ENCODE data around the gene BICC1. TPM values are rescaled to one million over a fixed set of nuclear protein-coding genes. Genes with fewer than 3 reads are reported as not detected.

Gene BICC1
- total RNA-seq, 2 donors from 2014 or later = 8.3 to 15.7 TPM

DNA sequence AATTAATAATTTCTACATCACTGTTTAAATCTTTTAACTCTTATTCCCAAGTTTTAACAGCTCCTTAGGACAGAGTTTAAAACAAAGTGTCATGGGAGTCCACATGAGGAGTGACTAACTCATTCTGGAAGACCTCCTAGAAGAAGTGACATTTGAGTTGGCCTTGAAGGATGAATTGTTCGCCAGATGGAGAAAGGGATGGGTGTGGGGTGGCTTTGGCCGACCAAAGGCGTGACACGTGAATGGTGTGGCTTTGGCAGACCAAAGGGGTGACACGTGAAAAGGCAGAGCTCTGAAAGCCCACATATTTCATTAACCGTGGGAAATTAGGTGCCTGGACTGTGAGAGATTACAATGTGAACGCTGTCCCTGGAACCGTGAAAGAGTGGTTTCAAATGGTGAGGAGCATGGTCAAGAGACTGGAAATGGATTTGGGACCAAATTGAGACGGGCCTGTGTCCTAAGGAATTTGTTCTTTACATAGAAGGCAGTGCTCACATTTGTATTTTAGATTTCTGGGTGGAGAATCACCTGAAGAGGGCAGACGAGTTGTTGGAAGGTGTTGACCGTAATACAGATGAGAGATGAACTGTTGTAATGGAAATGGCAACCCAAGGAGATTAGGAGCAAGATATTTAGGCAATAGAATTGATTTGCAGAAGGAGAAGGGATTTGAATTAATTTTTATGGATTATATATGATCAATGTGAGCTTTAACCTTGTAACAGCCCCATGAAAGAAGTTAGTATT, 228.1 kb downstream of the BICC1 start:
- no peak overlapping the region for H3K4me3 ChIP-seq
- H3K27me3 ChIP-seq = no peaks in the 10 kb centered on the region
- no peak for DNase-seq (ENCODE audit: low spot score)
- TF ChIP-seq, protein P1, sequence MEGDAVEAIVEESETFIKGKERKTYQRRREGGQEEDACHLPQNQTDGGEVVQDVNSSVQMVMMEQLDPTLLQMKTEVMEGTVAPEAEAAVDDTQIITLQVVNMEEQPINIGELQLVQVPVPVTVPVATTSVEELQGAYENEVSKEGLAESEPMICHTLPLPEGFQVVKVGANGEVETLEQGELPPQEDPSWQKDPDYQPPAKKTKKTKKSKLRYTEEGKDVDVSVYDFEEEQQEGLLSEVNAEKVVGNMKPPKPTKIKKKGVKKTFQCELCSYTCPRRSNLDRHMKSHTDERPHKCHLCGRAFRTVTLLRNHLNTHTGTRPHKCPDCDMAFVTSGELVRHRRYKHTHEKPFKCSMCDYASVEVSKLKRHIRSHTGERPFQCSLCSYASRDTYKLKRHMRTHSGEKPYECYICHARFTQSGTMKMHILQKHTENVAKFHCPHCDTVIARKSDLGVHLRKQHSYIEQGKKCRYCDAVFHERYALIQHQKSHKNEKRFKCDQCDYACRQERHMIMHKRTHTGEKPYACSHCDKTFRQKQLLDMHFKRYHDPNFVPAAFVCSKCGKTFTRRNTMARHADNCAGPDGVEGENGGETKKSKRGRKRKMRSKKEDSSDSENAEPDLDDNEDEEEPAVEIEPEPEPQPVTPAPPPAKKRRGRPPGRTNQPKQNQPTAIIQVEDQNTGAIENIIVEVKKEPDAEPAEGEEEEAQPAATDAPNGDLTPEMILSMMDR (IDR thresholded peaks at IDR 0.05) = no peak
- no peak overlapping the region for H3K27ac ChIP-seq
- H3K4me1 ChIP-seq = peaks cover 0 to under 1% of the 10 kb centered on the region in 2 donors
- no peaks in the 10 kb centered on the region for H3K36me3 ChIP-seq
- no peaks in the 10 kb centered on the region for H3K9me3 ChIP-seq

DNA sequence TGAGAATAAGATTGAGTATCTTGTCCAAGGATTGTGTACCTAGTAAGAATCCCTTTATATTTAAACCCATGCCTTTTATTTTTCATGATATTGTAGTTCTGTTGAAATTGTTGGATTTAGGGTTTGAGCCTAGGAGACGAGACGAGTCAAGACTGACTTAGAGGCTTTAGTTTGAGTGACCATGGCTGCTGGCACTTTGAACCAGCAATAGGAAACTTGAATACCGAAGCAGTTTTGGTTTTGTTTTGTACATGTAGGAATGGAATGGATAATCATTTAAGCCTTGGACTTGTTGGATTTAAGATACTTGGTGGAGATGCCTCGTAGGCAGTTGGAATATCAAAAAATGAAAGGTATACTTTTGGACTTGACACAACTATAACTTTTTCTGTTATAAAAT, 229.0 kb downstream of the BICC1 start:
- H3K36me3 ChIP-seq = no peaks in the 10 kb centered on the region
- no peak overlapping the region for H3K4me3 ChIP-seq
- H3K9me3 ChIP-seq = no peaks in the 10 kb centered on the region
- no peak for DNase-seq (ENCODE audit: low spot score)
- no peaks in the 10 kb centered on the region for H3K27me3 ChIP-seq
- H3K27ac ChIP-seq = no peak overlapping the region
- TF ChIP-seq, protein P1 (IDR thresholded peaks at IDR 0.05) = no peak
- no peaks in the 10 kb centered on the region for H3K4me1 ChIP-seq

DNA sequence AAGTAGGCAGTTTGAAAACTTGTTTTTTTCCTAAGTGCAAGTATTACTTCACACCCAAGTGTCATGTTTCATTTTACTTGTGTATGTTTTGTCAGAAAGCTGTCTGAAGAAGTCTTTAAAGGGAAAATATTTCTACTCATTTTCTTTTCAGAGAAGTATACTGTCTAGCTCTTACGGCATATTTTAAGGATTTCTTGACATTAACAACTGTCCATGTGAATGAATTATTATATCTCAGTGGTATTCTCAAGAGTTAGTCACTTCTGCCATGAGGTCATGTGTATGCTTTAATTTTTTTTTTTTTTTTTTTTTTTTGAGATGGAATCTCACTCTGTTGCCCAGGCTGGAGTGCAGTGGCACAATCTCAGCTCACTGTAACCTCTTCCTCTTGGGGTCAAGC, 229.5 kb downstream of the BICC1 start:
- Histone ChIP-seq H3K4me3 (no peak overlapping the region), H3K27ac (peak overlapping the region in 1 of 2 donors; percentile 26)
- no peak for DNase-seq (ENCODE audit: low spot score)

DNA sequence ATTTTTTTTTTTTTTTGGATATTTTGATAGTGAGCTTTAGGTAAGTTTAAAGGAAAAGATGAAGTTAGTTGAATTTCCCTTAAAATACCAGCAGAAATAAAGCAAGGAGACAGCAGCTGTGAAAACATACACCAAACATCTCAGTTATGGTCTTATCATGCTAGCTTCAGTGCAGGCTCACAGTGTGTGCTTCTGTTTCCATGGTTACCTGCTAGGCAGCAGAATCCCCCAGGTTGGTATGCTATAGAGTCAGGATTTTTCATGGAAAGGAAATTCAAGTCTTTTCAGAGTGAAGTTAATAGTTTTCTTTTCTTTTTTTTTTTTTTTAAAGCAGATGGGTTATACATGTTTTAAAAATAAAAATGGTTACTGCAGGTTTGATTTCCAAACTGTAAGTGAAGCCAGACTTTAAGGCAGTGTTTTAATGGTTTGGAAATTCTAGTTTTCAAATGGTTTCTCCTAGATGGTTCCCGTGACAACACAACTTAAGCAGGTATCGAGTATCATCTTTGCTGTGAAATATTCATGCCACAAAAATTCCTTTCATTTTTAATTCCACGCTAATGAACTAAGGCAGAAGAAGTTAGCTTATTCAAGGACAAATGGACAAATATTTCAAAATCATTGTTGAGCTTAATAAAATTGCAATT, 230.9 kb downstream of the BICC1 start:
- Histone ChIP-seq H3K27ac (no peak overlapping the region), H3K36me3 (no peaks in the 10 kb centered on the region)

More for the DNA sequence above, 229.5 kb downstream of the BICC1 start:
- no peaks in the 10 kb centered on the region for H3K9me3 ChIP-seq
- H3K4me1 ChIP-seq = no peaks in the 10 kb centered on the region
- H3K36me3 ChIP-seq = no peaks in the 10 kb centered on the region
- H3K27me3 ChIP-seq = no peaks in the 10 kb centered on the region
- TF ChIP-seq, protein P1 (IDR thresholded peaks at IDR 0.05) = no peak

DNA sequence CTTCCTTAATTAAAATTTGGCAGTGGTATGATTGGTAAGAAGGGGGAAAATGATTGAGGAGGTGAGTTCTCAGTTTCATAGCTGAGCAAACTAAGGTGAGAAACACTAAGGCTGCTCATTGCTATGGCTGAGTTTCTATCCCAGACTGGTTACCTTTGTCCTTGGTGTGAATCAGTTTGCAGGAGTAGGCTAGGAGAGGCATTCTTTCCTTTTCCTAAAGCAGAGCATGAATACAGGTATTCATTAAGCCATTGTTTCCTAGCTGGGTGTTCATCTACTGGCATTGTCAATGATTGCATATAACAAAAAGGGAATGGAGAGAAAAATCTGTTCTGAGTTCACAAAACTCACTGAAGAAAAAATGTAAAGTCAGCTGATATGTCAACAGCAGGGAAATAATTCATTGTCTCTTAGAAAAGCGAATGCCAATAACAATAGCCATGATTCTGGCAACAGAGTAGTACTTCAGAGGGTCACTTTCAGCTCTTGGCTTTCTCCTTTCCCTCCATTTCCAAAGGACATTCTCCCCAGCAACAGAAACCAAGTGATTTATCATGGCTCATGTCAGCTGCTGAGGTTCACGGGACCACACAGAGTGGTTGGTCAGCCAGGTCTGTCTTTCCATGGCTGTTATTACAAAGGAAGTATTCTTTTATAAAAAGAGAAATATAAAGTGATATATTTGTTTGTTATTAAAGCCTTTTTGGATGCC, 234.0 kb downstream of the BICC1 start:
- DNase-seq (ENCODE audit: low spot score) = no peak
- Histone ChIP-seq H3K27ac (no peak overlapping the region), H3K27me3 (no peaks in the 10 kb centered on the region), H3K4me3 (no peak overlapping the region), H3K9me3 (no peaks in the 10 kb centered on the region), H3K36me3 (no peaks in the 10 kb centered on the region), H3K4me1 (no peaks in the 10 kb centered on the region)
- TF ChIP-seq, protein P1 (IDR thresholded peaks at IDR 0.05) = no peak

More for the DNA sequence above, 230.9 kb downstream of the BICC1 start:
- TF ChIP-seq, protein P1 (IDR thresholded peaks at IDR 0.05) = no peak
- Histone ChIP-seq H3K4me1 (no peaks in the 10 kb centered on the region), H3K9me3 (no peaks in the 10 kb centered on the region), H3K27me3 (no peaks in the 10 kb centered on the region), H3K4me3 (no peak overlapping the region)
- no peak for DNase-seq (ENCODE audit: low spot score)
